Measurements from ENCODE around the gene BMPR1B.

BMPR1B gene

DNA sequence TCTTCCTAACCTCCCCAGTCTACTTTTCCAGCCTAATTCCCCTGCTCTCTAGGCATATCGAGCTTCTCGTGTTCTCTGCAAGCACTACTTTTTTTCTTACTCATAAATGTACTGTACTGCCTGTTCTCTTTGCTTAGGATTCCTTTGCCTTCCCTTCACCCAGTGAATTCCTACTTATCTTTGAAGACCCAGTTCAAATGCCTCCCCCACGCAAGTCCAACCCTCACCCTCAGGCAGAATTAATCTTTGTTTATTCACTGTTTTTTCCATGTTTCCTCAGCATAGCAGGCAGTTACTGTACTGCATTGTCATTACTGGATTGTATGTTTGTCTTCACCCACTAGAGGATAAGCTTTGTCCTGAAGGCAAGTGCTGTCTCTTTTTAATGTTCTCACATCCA lies 287.7 kb downstream of the BMPR1B start:
- TF ChIP-seq, protein P1, sequence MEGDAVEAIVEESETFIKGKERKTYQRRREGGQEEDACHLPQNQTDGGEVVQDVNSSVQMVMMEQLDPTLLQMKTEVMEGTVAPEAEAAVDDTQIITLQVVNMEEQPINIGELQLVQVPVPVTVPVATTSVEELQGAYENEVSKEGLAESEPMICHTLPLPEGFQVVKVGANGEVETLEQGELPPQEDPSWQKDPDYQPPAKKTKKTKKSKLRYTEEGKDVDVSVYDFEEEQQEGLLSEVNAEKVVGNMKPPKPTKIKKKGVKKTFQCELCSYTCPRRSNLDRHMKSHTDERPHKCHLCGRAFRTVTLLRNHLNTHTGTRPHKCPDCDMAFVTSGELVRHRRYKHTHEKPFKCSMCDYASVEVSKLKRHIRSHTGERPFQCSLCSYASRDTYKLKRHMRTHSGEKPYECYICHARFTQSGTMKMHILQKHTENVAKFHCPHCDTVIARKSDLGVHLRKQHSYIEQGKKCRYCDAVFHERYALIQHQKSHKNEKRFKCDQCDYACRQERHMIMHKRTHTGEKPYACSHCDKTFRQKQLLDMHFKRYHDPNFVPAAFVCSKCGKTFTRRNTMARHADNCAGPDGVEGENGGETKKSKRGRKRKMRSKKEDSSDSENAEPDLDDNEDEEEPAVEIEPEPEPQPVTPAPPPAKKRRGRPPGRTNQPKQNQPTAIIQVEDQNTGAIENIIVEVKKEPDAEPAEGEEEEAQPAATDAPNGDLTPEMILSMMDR (IDR thresholded peaks at IDR 0.05) = no peak

DNA sequence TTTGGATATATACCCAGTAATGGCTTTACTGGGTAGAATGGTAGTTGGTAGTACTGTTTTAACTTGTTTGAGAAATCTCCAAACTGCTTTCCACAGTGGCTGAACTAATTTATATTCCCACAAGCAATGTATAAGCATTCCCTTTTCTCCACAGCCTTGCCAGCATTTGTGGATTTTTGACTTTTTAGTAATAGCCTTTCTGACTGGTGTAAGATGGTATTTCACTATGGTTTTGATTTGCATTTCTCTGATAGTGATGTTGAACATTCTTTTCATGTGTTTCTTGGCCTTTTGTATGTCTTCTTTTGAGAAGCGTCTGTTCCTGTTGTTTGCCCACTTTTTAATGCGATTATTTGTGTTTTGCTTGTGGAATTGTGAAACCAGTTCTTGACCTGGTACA lies 290.5 kb downstream of the BMPR1B start:
- TF ChIP-seq, protein P1 (IDR thresholded peaks at IDR 0.05) = no peak

DNA sequence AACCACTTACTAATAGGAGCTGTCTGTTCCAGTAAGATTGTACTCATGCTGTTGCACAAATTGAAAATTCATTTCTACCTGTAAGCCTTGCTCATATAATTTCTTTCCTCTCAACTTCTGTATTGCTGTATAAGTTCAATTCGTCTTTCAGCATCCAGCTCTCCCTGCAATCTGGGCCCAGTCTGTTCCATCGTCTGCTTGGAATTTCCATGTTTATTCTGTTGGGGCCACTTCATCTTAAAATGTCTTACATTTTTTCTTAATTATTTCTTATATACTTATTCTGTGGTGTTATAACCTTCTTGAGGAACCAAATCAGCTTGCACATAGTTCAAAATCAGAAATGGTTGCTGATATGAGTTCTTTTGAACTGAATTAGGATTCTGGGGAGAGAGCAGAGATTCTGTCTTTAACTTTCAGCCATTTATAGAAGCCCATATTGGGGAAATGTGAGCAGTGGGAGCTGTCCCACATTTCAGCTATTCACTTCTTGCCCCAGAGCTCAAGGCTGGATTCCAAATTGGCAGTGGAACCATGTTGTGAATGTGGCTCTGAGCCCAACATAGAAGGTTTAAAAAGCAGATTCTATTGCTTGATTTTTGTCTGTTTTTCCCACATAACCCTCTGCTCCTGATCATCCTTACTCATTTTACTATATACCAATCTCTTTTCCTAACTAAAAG lies 291.9 kb downstream of the BMPR1B start:
- TF ChIP-seq, protein P1 (IDR thresholded peaks at IDR 0.05) = no peak

DNA sequence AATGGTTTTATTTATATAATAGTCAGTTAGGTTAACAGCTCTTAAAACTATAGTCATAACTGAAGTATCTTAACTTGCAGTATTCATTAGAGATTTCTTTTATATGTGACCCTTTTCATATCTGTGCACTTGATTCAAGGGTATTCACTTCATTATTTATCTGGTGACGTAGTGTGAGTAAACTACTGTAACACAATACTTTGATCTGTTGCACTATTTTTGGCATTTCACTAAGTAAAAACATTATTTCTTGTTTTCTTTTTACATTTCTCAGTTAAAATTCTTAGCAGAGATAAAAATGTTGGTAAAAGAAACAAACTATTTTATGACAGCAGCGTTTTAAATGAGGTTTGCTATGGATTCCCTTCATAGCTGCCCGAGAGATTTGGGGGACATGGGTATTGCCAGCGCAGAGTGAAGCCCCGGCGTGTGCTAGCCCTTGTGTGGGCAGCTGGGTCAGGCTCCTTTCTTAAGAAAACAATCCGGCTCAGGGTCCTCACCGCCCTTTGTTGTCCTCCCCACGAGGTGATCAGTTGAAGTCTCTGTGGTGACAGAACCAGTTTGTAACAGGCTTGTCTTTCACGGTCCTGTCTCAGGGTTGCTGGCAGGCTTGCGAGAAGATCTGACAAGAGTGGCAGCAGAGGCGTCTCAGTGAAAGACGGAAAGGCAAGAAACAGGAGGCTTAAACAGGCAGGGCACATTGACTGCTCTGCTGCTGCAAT lies 293.4 kb downstream of the BMPR1B start:
- TF ChIP-seq, protein P1 (IDR thresholded peaks at IDR 0.05) = no peak

DNA sequence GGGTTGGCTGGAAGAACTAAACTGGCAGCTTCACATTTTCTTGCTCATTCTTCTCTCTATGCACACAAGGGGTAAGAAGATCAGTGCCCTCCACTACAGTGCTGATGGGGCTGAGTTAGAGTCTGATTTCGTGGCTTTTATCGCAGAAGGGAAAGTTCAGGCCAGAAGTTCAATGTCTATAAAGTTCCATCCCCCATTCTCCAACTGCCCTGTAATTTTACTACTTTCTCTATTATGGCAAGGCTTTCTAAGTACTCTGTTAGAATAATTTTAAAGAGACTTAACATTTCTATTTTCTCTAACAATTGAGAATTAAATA lies 293.9 kb downstream of the BMPR1B start:
- TF ChIP-seq, protein P1 (IDR thresholded peaks at IDR 0.05) = no peak

DNA sequence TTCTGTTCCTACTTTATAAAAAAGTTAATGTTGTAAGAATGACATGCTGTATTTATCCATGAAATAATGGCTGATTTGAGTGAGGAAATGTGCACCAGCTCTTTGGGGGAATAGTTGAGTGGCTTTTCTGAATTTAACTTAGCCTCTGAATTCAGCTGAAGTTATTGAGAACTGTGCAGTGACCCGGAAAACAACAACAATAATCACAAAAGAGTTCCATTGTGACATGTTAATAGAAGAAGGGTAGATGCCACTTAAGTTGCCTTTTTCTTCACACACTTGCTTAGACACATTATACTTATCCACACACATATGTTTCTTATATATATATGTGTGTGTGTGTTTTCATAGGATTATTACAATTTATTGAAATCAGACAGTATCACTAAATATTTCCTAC lies 301.2 kb downstream of the BMPR1B start:
- TF ChIP-seq, protein P1 (IDR thresholded peaks at IDR 0.05) = no peak

DNA sequence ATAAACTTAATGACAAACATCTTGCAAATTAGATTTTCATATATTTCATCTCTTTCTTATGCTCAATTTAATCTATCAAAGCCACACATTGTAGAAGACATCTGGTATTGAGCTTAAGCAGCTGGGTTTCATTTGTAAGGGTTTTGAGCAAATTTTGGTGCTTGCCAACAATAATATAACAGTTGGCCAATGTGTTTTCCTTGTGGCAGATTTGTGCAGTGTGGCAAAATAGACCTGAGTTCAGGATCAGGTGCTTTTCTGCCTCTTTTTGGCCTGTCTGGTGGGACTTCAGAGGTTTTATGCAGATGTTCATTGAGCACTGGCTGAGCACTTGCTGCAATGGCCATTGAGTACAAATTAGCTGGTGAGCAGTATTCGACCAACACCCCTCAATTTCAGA lies 301.9 kb downstream of the BMPR1B start:
- TF ChIP-seq, protein P1 (IDR thresholded peaks at IDR 0.05) = no peak

Measured in LNCAP (cell line).